GM23338 (cell line): Measurements from ENCODE around the gene STX17.

Experiments
- CREB1 ChIP-seq: fragments of 250-450 bp; sonication (Bioruptor Pico); IDR thresholded peaks from 2 replicates; pipeline ENCODE4 v1.5.0; 2020; ENCODE audit warnings: low read depth, mild to moderate bottlenecking, moderate library complexity
- EZH2 ChIP-seq: fragments of 200-600 bp; sonication (generic); IDR thresholded peaks from one replicate; pipeline ENCODE4 v1.8.0; 2017; ENCODE audit warnings: antibody characterized with exemption, mild to moderate bottlenecking, low read depth; ENCODE audit not compliant: unreplicated experiment
- EZH2phosphoT487 ChIP-seq: fragments of 200-600 bp; sonication (generic); IDR thresholded peaks from one replicate; pipeline ENCODE4 v1.8.1; 2018; ENCODE audit warnings: antibody characterized with exemption; ENCODE audit not compliant: unreplicated experiment
- NANOG ChIP-seq: IDR thresholded peaks from 2 replicates; pipeline ENCODE4 v1.6.1; 2016; ENCODE audit warnings: antibody characterized with exemption, borderline replicate concordance
- POLR2AphosphoS5 ChIP-seq: IDR thresholded peaks from 2 replicates; pipeline ENCODE4 v1.6.1; 2016; ENCODE audit warnings: antibody characterized with exemption, low read depth
- TF ChIP-seq, protein P1 (sequence below), 2 experiments: fragments of 200-600 bp in 1 of 2; sonication (generic) in 1 of 2; conservative IDR thresholded peaks; 2 replicates each; pipeline versions ENCODE4 v1.5.1 to v1.6.1; 2016 to 2017; ENCODE audit warnings: antibody characterized with exemption in 2 of 2, low read depth in 2 of 2, mild to moderate bottlenecking in 2 of 2, moderate library complexity in 1 of 2
- TF ChIP-seq, protein P2 (sequence below): IDR thresholded peaks from one replicate; pipeline ENCODE4 v1.6.1; 2018; ENCODE audit warnings: antibody characterized with exemption; ENCODE audit not compliant: unreplicated experiment

DNA sequence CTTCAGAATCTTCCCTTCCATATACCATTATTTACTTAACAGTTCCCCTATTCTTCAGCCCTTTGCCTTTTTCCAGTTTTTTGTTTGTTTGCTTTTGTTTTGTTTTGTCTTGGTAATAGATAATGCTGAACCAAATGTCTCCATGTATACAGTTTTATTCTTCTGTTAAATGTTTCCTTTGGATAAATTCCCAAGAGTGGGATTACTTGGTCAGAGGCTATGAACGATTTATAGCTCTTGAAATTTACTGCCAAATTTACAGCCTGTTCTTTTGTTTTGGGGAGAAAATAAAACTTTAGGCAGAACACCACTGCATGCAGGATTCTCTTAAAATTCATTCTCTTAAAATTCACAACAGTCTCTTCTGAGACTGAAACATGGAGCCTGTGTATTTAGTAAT is 46.2 kb upstream of the STX17 start:
- TF ChIP-seq, protein P1, sequence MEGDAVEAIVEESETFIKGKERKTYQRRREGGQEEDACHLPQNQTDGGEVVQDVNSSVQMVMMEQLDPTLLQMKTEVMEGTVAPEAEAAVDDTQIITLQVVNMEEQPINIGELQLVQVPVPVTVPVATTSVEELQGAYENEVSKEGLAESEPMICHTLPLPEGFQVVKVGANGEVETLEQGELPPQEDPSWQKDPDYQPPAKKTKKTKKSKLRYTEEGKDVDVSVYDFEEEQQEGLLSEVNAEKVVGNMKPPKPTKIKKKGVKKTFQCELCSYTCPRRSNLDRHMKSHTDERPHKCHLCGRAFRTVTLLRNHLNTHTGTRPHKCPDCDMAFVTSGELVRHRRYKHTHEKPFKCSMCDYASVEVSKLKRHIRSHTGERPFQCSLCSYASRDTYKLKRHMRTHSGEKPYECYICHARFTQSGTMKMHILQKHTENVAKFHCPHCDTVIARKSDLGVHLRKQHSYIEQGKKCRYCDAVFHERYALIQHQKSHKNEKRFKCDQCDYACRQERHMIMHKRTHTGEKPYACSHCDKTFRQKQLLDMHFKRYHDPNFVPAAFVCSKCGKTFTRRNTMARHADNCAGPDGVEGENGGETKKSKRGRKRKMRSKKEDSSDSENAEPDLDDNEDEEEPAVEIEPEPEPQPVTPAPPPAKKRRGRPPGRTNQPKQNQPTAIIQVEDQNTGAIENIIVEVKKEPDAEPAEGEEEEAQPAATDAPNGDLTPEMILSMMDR (conservative IDR thresholded peaks at IDR 0.05; ENCODE audit: low read depth in 2 of 2) = no peak
- TF ChIP-seq CREB1 (CRISPR knock-in tag) (no peak), EZH2 (no peak), EZH2phosphoT487 (no peak), NANOG (no peak), POLR2AphosphoS5 (no peak)
- TF ChIP-seq, protein P2, sequence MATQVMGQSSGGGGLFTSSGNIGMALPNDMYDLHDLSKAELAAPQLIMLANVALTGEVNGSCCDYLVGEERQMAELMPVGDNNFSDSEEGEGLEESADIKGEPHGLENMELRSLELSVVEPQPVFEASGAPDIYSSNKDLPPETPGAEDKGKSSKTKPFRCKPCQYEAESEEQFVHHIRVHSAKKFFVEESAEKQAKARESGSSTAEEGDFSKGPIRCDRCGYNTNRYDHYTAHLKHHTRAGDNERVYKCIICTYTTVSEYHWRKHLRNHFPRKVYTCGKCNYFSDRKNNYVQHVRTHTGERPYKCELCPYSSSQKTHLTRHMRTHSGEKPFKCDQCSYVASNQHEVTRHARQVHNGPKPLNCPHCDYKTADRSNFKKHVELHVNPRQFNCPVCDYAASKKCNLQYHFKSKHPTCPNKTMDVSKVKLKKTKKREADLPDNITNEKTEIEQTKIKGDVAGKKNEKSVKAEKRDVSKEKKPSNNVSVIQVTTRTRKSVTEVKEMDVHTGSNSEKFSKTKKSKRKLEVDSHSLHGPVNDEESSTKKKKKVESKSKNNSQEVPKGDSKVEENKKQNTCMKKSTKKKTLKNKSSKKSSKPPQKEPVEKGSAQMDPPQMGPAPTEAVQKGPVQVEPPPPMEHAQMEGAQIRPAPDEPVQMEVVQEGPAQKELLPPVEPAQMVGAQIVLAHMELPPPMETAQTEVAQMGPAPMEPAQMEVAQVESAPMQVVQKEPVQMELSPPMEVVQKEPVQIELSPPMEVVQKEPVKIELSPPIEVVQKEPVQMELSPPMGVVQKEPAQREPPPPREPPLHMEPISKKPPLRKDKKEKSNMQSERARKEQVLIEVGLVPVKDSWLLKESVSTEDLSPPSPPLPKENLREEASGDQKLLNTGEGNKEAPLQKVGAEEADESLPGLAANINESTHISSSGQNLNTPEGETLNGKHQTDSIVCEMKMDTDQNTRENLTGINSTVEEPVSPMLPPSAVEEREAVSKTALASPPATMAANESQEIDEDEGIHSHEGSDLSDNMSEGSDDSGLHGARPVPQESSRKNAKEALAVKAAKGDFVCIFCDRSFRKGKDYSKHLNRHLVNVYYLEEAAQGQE = no peak
